CD4-positive, CD25-positive, alpha-beta regulatory T cell (primary cell): Measurements from ENCODE around the gene PPM1J. TPM values are rescaled to one million over a fixed set of nuclear protein-coding genes. Genes with fewer than 3 reads are reported as not detected.

ENCODE experiments used
- ATAC-seq, 2 donors: fragments of 150-1000 bp; cut with Tn5 transposase; one replicate each; pipeline ENCODE4 v1.10.0; 2021; ENCODE audit warnings: low read depth in 2 of 2, moderate number of reproducible peaks in 2 of 2, moderate library complexity in 1 of 2
- DNase-seq, 3 donors: peaks; one replicate each; pipeline versions ENCODE4 v3.0.0 to v3.0.0-alpha.2; 2012 to 2022; ENCODE audit warnings: mixed read lengths in 1 of 3
- H3K27ac ChIP-seq: one replicate; pipeline ENCODE4 v1.7.0; 2013; ENCODE audit warnings: mild to moderate bottlenecking, low read length; ENCODE audit not compliant: insufficient read depth, poor library complexity, severe bottlenecking
- H3K27me3 ChIP-seq: one replicate; pipeline ENCODE4 v1.7.0; 2013; ENCODE audit warnings: low read length; ENCODE audit not compliant: control insufficient read depth, insufficient read depth
- H3K36me3 ChIP-seq: one replicate; pipeline ENCODE4 v1.7.0; 2013; ENCODE audit warnings: mild to moderate bottlenecking, low read length, moderate library complexity; ENCODE audit not compliant: control insufficient read depth, insufficient read depth
- H3K4me1 ChIP-seq: 2 replicates; pipeline ENCODE4 v1.7.0; 2013; ENCODE audit warnings: mild to moderate bottlenecking, low read length; ENCODE audit not compliant: insufficient read depth, control insufficient read depth, poor library complexity, severe bottlenecking
- H3K4me3 ChIP-seq: one replicate; pipeline ENCODE4 v1.7.0; 2013; ENCODE audit warnings: low read depth, mild to moderate bottlenecking, low read length, moderate library complexity
- H3K9me3 ChIP-seq, 2 experiments: 1 replicate in 1 of 2; 2 replicates in 1 of 2; pipeline ENCODE4 v1.7.0; 2013; ENCODE audit warnings: low read length in 2 of 2, mild to moderate bottlenecking in 1 of 2, moderate library complexity in 1 of 2; ENCODE audit not compliant: control insufficient read depth in 2 of 2
- H3K27ac Mint-ChIP-seq, 3 donors: one replicate each; pipeline ENCODE4 v1.8.0; 2020 to 2022; ENCODE audit warnings: mild to moderate bottlenecking in 3 of 3, mixed read lengths in 3 of 3, moderate library complexity in 2 of 3
- H3K27me3 Mint-ChIP-seq: one replicate; pipeline ENCODE4 v1.8.0; 2022; ENCODE audit warnings: mild to moderate bottlenecking, mixed read lengths
- H3K36me3 Mint-ChIP-seq: one replicate; pipeline ENCODE4 v1.8.0; 2020; ENCODE audit warnings: mixed read lengths
- H3K4me1 Mint-ChIP-seq, 4 donors: one replicate each; pipeline ENCODE4 v1.8.0; 2020 to 2022; ENCODE audit warnings: mixed read lengths in 4 of 4, mild to moderate bottlenecking in 1 of 4
- H3K4me3 Mint-ChIP-seq, 4 donors: one replicate each; pipeline ENCODE4 v1.8.0; 2020 to 2022; ENCODE audit warnings: mild to moderate bottlenecking in 4 of 4, mixed read lengths in 4 of 4, moderate library complexity in 3 of 4
- H3K9me3 Mint-ChIP-seq, 7 donors: one replicate each; pipeline ENCODE4 v1.8.0; 2020 to 2022; ENCODE audit warnings: mixed read lengths in 7 of 7, mild to moderate bottlenecking in 3 of 7, moderate library complexity in 2 of 7
- polyA plus RNA-seq, 4 donors: library from polyadenylated mRNA; unstranded; fragments of 300-500 nt; fragmentation: Illumina TruSeq; gene quantifications; one replicate each; pipeline ENCODE4 v1.2.3, GENCODE V29; 2021
- total RNA-seq: library from RNA; stranded (reverse); gene quantifications from one replicate; pipeline ENCODE4 v1.2.3, GENCODE V29; 2022

Gene PPM1J
- total and polyA plus RNA-seq, 5 donors from 2014 or later: not detected

GRCh38 chr1:112713466-112714312 is 1.4 kb downstream of the PPM1J start:
- H3K27me3 ChIP-seq: no peaks in the 10 kb centered on the region
- Mint-ChIP-seq H3K27ac (peak overlapping the region in 2 of 3 donors; percentile 31 to 52), H3K4me3 (peak overlapping the region; percentile 56 to 68 (median 68)), H3K27me3 (peaks cover 42% of the 10 kb centered on the region), H3K9me3 (peaks cover 0 to 2% (median 0%) of the 10 kb centered on the region in 7 donors), H3K4me1 (peaks cover 6 to 32% (median 22%) of the 10 kb centered on the region in 4 donors), H3K36me3 (no peaks in the 10 kb centered on the region)
- H3K9me3 ChIP-seq: no peaks in the 10 kb centered on the region
- no peak overlapping the region for H3K4me3 ChIP-seq
- no peaks in the 10 kb centered on the region for H3K36me3 ChIP-seq
- no peak for DNase-seq
- ATAC-seq: no peak
- H3K27ac ChIP-seq: no peak overlapping the region
- peaks cover 30% of the 10 kb centered on the region for H3K4me1 ChIP-seq

- Mint-ChIP-seq H3K4me3 (peak overlapping the region in 2 of 4 donors; percentile 57 to 67), H3K4me1 (peaks cover 6 to 29% (median 21%) of the 10 kb centered on the region in 4 donors), H3K36me3 (no peaks in the 10 kb centered on the region), H3K9me3 (peaks cover 0 to 2% (median 0%) of the 10 kb centered on the region in 7 donors), H3K27ac (peak overlapping the region in 1 of 3 donors; percentile 43), H3K27me3 (peaks cover 48% of the 10 kb centered on the region)
- Histone ChIP-seq H3K36me3 (no peaks in the 10 kb centered on the region), H3K9me3 (no peaks in the 10 kb centered on the region), H3K4me1 (peaks cover 25% of the 10 kb centered on the region), H3K27me3 (no peaks in the 10 kb centered on the region), H3K27ac (no peak overlapping the region), H3K4me3 (no peak overlapping the region)
- no peak for DNase-seq
- no peak for ATAC-seq
Measured at GRCh38 chr1:112712701-112713128, 2.4 kb downstream of the PPM1J start.

DNA sequence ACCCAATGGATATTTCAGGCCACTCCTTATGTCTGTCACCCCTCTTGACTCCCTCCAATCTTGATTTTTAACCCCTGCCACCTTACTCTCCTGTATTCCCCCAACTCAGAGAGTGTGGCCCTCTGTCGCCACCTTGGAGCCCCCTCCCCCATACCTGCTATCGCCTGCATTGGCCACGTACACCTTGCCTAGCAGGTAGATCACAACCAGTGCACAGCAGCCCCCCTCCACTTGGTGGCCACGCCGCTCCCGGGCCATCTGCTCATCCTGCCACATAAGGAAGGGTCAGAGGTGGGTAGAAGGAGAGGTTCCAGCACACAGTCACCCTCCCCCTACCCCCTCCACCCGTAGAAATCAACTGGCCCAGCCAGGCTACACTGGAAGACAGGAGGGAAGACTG is 2.9 kb downstream of the PPM1J start:
- no peaks in the 10 kb centered on the region for H3K27me3 ChIP-seq
- peak overlapping the region in 1 of 3 donors; percentile 43 for H3K27ac Mint-ChIP-seq
- no peaks in the 10 kb centered on the region for H3K9me3 ChIP-seq
- peaks cover 6 to 30% (median 19%) of the 10 kb centered on the region in 4 donors for H3K4me1 Mint-ChIP-seq
- peaks cover 49% of the 10 kb centered on the region for H3K27me3 Mint-ChIP-seq
- no peaks in the 10 kb centered on the region for H3K36me3 ChIP-seq
- H3K4me3 ChIP-seq: no peak overlapping the region
- H3K9me3 Mint-ChIP-seq: peaks cover 0 to 2% (median 0%) of the 10 kb centered on the region in 7 donors
- DNase-seq: no peak
- peak overlapping the region in 1 of 4 donors; percentile 67 for H3K4me3 Mint-ChIP-seq
- no peak for ATAC-seq
- peaks cover 30% of the 10 kb centered on the region for H3K4me1 ChIP-seq
- no peak overlapping the region for H3K27ac ChIP-seq
- no peaks in the 10 kb centered on the region for H3K36me3 Mint-ChIP-seq

- H3K9me3 Mint-ChIP-seq: peaks cover 0 to 2% (median 0%) of the 10 kb centered on the region in 7 donors
- ATAC-seq (no peak), DNase-seq (no peak)
- H3K27ac Mint-ChIP-seq: no peak overlapping the region
- H3K36me3 Mint-ChIP-seq: no peaks in the 10 kb centered on the region
- Histone ChIP-seq H3K36me3 (no peaks in the 10 kb centered on the region), H3K27ac (no peak overlapping the region), H3K4me1 (peaks cover 32% of the 10 kb centered on the region), H3K27me3 (no peaks in the 10 kb centered on the region), H3K4me3 (no peak overlapping the region), H3K9me3 (no peaks in the 10 kb centered on the region)
- peaks cover 6 to 26% (median 17%) of the 10 kb centered on the region in 4 donors for H3K4me1 Mint-ChIP-seq
- peaks cover 49% of the 10 kb centered on the region for H3K27me3 Mint-ChIP-seq
- peak overlapping the region in 1 of 4 donors; percentile 36 for H3K4me3 Mint-ChIP-seq
Measured at GRCh38 chr1:112711670-112712069, 3.5 kb downstream of the PPM1J start.

DNA sequence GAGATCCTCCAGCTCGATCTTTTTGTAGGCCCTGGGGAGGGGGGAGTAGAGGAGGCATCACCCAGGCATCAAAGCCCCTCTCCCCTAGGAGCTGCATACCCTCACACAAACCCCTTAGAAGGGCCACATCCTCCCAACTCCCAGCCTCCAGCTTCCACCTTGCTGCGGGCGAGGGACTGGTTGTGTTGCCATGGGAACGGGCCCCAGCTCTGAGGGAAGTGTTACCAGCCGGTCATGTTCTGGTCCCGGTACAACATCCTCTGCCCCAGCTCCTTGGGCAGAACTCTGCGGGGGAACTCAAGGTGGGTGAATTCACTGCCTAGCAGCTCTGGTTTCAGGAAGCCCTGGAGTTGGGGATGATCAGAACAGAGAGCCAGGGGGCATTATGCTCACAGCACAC is 4.1 kb downstream of the PPM1J start:
- Mint-ChIP-seq H3K9me3 (peaks cover 0 to 2% (median 0%) of the 10 kb centered on the region in 7 donors), H3K27me3 (peaks cover 43% of the 10 kb centered on the region), H3K27ac (no peak overlapping the region), H3K4me3 (peak overlapping the region in 1 of 4 donors; percentile 36), H3K4me1 (peaks cover 5 to 26% (median 12%) of the 10 kb centered on the region in 4 donors), H3K36me3 (no peaks in the 10 kb centered on the region)
- ATAC-seq (no peak), DNase-seq (no peak)
- Histone ChIP-seq H3K36me3 (no peaks in the 10 kb centered on the region), H3K4me3 (no peak overlapping the region), H3K9me3 (no peaks in the 10 kb centered on the region), H3K27ac (no peak overlapping the region), H3K27me3 (no peaks in the 10 kb centered on the region), H3K4me1 (peaks cover 30% of the 10 kb centered on the region)

DNA sequence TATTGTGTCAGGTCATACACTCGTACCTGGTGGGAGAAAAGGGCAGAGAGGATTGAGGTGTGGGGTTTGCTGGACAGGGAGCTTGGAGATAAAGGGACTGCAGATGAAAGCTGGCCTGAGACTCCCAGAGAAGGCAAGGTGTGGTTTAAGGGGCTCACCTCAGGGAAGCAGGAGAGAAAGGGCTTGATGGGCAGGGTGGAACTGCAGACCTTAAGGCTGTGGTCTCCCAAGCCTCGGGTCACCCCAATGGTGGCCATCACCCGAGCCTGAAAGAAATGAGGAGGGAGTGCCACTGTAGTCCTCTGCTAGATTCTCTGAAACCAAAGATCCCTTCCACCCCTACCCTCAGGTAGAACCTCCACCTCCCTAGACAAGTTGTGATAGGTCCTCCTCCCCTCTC is 4.5 kb downstream of the PPM1J start:
- H3K4me1 Mint-ChIP-seq: peaks cover under 1 to 26% (median 12%) of the 10 kb centered on the region in 4 donors
- Histone ChIP-seq H3K9me3 (no peaks in the 10 kb centered on the region), H3K4me3 (no peak overlapping the region), H3K27ac (no peak overlapping the region), H3K4me1 (peaks cover 30% of the 10 kb centered on the region), H3K27me3 (no peaks in the 10 kb centered on the region), H3K36me3 (no peaks in the 10 kb centered on the region)
- peak overlapping the region in 1 of 4 donors; percentile 51 for H3K4me3 Mint-ChIP-seq
- H3K27ac Mint-ChIP-seq: no peak overlapping the region
- peaks cover 39% of the 10 kb centered on the region for H3K27me3 Mint-ChIP-seq
- ATAC-seq: no peak
- H3K36me3 Mint-ChIP-seq: no peaks in the 10 kb centered on the region
- peaks cover 0 to 2% (median 0%) of the 10 kb centered on the region in 7 donors for H3K9me3 Mint-ChIP-seq
- no peak for DNase-seq

GRCh38 chr1:112710159-112710558 is 5.0 kb downstream of the PPM1J start:
- peaks cover 5 to 27% (median 14%) of the 10 kb centered on the region in 4 donors for H3K4me1 Mint-ChIP-seq
- Histone ChIP-seq H3K4me3 (no peak overlapping the region), H3K9me3 (no peaks in the 10 kb centered on the region), H3K27ac (no peak overlapping the region), H3K27me3 (no peaks in the 10 kb centered on the region), H3K4me1 (peaks cover 32% of the 10 kb centered on the region), H3K36me3 (no peaks in the 10 kb centered on the region)
- DNase-seq: no peak
- ATAC-seq: no peak
- no peak overlapping the region for H3K27ac Mint-ChIP-seq
- H3K36me3 Mint-ChIP-seq: no peaks in the 10 kb centered on the region
- peaks cover 0 to 2% (median 0%) of the 10 kb centered on the region in 7 donors for H3K9me3 Mint-ChIP-seq
- peak overlapping the region in 1 of 4 donors; percentile 51 for H3K4me3 Mint-ChIP-seq
- H3K27me3 Mint-ChIP-seq: peaks cover 36% of the 10 kb centered on the region
